HepG2 (cell line): ENCODE results near the gene SLA2. TPM values are rescaled to one million over a fixed set of nuclear protein-coding genes. Genes with fewer than 3 reads are reported as not detected.
A peak's percentile ranks its signal among the peaks of the same experiment; 100 is the strongest.

Experiments used
- ATF3 ChIP-seq: sonication (generic); formaldehyde crosslinking; IDR thresholded peaks from 2 replicates; pipeline ENCODE4 v1.4.0; 2020; ENCODE audit warnings: missing genetic modification reagents
- CBX5 ChIP-seq: sonication (generic); formaldehyde crosslinking; IDR thresholded peaks from 2 replicates; pipeline ENCODE4 v1.4.0; 2020; ENCODE audit warnings: missing genetic modification reagents, borderline replicate concordance
- CTCF ChIP-seq: sonication (generic); formaldehyde crosslinking; IDR thresholded peaks from 2 replicates; pipeline ENCODE4 v1.5.0; 2020; ENCODE audit warnings: mild to moderate bottlenecking, missing genetic modification reagents, moderate library complexity
- GABPA ChIP-seq, 2 experiments: IDR thresholded peaks; 2 replicates each; pipeline ENCODE4 v1.6.1; 2011 to 2016; ENCODE audit warnings: low read depth in 2 of 2, low read length in 1 of 2, missing biosample characterization in 1 of 2, missing genetic modification characterization in 1 of 2
- RFXANK ChIP-seq: IDR thresholded peaks from 2 replicates; pipeline ENCODE4 v1.6.1; 2016
- SIX1 ChIP-seq: sonication (generic); formaldehyde crosslinking; IDR thresholded peaks from 2 replicates; pipeline ENCODE4 v1.4.0; 2020; ENCODE audit warnings: missing genetic modification reagents, borderline replicate concordance
- SMAD3 ChIP-seq: sonication (generic); formaldehyde crosslinking; IDR thresholded peaks from 2 replicates; pipeline ENCODE4 v1.4.0; 2020; ENCODE audit warnings: missing genetic modification reagents
- SOX6 ChIP-seq, 2 experiments: fragments of 450-650 bp in 1 of 2; sonication (generic) in 1 of 2; formaldehyde crosslinking in 1 of 2; IDR thresholded peaks; 2 replicates each; pipeline versions ENCODE4 v1.4.0 to v1.6.1; 2017 to 2020; ENCODE audit warnings: antibody characterized with exemption in 1 of 2, mild to moderate bottlenecking in 1 of 2, missing genetic modification reagents in 1 of 2
- SSRP1 ChIP-seq: IDR thresholded peaks from 2 replicates; pipeline ENCODE4 v1.6.1; 2016; ENCODE audit warnings: control low read depth
- TP53 ChIP-seq: sonication (generic); formaldehyde crosslinking; conservative IDR thresholded peaks from 2 replicates; pipeline ENCODE4 v1.4.0; 2020; ENCODE audit warnings: missing genetic modification reagents
- ZBTB39 ChIP-seq: sonication (generic); formaldehyde crosslinking; IDR thresholded peaks from 2 replicates; pipeline ENCODE4 v1.5.0; 2020; ENCODE audit warnings: missing genetic modification reagents
- ZBTB42 ChIP-seq: sonication (generic); formaldehyde crosslinking; IDR thresholded peaks from 2 replicates; pipeline ENCODE4 v1.5.0; 2020; ENCODE audit warnings: mild to moderate bottlenecking, missing genetic modification reagents
- ZNF431 ChIP-seq: sonication (generic); formaldehyde crosslinking; IDR thresholded peaks from 2 replicates; pipeline ENCODE4 v1.9.0; 2022; ENCODE audit warnings: missing genetic modification reagents, low read depth, mild to moderate bottlenecking, borderline replicate concordance
- ZNF549 ChIP-seq: sonication (generic); formaldehyde crosslinking; IDR thresholded peaks from 2 replicates; pipeline ENCODE4 v1.5.0; 2020; ENCODE audit warnings: missing genetic modification reagents
- polyA plus RNA-seq, 8 experiments: library from polyadenylated mRNA; depleted of rRNA in 3 of 8; stranded (reverse) in 7 of 8; unstranded in 1 of 8; fragments of >200 nt; fragmentation: Illumina TruSeq in 4 of 8; extraction: Trizol in 4 of 8; gene quantifications; 2 replicates each; pipeline versions ENCODE4 v1.2.1 to v1.2.3, GENCODE V29; 2011 to 2016; ENCODE audit warnings: low read depth in 4 of 8, missing spikeins in 1 of 8, mixed read lengths in 1 of 8; ENCODE audit not compliant: insufficient read depth in 1 of 8
- total RNA-seq, 5 experiments: library from RNA; depleted of rRNA; stranded (reverse); fragments of >200 nt; fragmentation: Illumina TruSeq; extraction: Trizol; gene quantifications; 2 replicates each; pipeline ENCODE4 v1.2.3, GENCODE V29; 2016; ENCODE audit warnings: low read depth in 1 of 5
- TF ChIP-seq, protein P1 (sequence below): sonication (generic); formaldehyde crosslinking; IDR thresholded peaks from 2 replicates; pipeline ENCODE4 v1.5.1; 2020; ENCODE audit warnings: mild to moderate bottlenecking, moderate library complexity, missing genetic modification reagents
- TF ChIP-seq, protein P2 (sequence below): sonication (generic); formaldehyde crosslinking; IDR thresholded peaks from 2 replicates; pipeline ENCODE4 v1.8.0; 2022; ENCODE audit warnings: mild to moderate bottlenecking, missing genetic modification reagents, moderate library complexity
- TF ChIP-seq, protein P3 (sequence below): sonication (generic); formaldehyde crosslinking; IDR thresholded peaks from 2 replicates; pipeline ENCODE4 v1.8.1; 2022; ENCODE audit warnings: low read depth, mild to moderate bottlenecking, missing genetic modification reagents

The SLA2 gene
- total and polyA plus RNA-seq, 2 of the 13 experiments (the other 11 are each of a cell fraction or from before 2014, with no cell fraction given): 1.6 to 3.6 TPM

DNA sequence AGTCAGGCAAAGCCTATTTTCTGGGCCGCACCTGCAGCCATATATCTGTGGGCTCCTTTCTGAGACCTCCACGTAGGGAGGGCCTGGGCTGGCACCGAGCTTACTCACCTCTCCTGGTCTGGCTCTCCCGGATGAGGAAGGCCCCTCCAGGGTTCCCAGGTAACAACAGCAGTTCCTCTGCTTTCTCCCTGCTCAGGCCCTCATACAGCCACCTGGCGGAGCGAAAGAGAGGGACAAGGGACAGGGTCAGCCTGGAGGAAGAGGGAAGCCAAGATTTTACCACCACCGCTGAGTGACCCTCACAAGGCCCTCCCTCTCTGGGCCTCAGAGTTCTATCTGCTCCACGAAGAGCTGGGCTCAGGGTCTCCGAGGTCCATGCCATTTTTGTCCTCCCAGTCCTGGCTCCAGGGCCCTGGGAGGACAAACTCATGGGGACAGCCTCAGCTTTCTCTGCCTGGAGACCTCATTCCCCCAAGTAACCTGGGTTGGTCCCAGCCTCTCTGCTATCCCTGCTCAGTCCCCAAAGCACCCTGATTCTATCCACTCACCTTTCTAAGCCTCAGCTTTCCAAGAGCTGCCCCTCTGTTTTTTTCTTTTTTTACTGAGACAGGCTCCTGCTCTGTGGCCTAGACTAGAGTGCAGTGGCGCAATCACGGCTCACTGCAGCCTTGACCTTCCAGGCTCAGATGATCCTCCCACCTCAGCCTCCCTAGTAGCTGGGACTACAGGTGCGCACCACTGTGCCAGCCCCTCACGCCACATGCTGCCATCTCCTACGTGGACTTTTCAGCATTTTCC, 13.3 kb downstream of the SLA2 start (continued):
- TF ChIP-seq CTCF (CRISPR knock-in tag): peak; percentile 95
- TF ChIP-seq, protein P1, sequence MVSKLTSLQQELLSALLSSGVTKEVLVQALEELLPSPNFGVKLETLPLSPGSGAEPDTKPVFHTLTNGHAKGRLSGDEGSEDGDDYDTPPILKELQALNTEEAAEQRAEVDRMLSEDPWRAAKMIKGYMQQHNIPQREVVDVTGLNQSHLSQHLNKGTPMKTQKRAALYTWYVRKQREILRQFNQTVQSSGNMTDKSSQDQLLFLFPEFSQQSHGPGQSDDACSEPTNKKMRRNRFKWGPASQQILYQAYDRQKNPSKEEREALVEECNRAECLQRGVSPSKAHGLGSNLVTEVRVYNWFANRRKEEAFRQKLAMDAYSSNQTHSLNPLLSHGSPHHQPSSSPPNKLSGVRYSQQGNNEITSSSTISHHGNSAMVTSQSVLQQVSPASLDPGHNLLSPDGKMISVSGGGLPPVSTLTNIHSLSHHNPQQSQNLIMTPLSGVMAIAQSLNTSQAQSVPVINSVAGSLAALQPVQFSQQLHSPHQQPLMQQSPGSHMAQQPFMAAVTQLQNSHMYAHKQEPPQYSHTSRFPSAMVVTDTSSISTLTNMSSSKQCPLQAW (CRISPR knock-in tag): 0 out of 2 replicates have a peak, but pooled peaks have one; percentile 6
- no peak for TF ChIP-seq ZNF431
- no peak for TF ChIP-seq TP53 (CRISPR knock-in tag)
- no peak for TF ChIP-seq SOX6 (IDR thresholded peaks at IDR 0.05)
- TF ChIP-seq SOX6 (CRISPR knock-in tag; IDR thresholded peaks at IDR 0.05): no peak; the same call in 1 of the 2 replicates
- TF ChIP-seq RFXANK (CRISPR knock-in tag): peak; percentile 30; the same call in 1 of the 2 replicates
- no peak; the same call in 1 of the 2 replicates for TF ChIP-seq ZBTB39 (CRISPR knock-in tag)
- TF ChIP-seq, protein P2, sequence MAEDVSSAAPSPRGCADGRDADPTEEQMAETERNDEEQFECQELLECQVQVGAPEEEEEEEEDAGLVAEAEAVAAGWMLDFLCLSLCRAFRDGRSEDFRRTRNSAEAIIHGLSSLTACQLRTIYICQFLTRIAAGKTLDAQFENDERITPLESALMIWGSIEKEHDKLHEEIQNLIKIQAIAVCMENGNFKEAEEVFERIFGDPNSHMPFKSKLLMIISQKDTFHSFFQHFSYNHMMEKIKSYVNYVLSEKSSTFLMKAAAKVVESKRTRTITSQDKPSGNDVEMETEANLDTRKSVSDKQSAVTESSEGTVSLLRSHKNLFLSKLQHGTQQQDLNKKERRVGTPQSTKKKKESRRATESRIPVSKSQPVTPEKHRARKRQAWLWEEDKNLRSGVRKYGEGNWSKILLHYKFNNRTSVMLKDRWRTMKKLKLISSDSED (CRISPR knock-in tag): 0 out of 2 replicates have a peak, but pooled peaks have one; percentile 22
- TF ChIP-seq ZBTB42 (CRISPR knock-in tag): 0 out of 2 replicates have a peak, but pooled peaks have one; percentile 24
- 0 out of 2 replicates have a peak, but pooled peaks have one; percentile 44 for TF ChIP-seq ATF3
- peak; percentile 80; the same call in 1 of the 2 replicates for TF ChIP-seq CBX5 (CRISPR knock-in tag)
- TF ChIP-seq SIX1 (CRISPR knock-in tag): peak; percentile 59; the same call in 1 of the 2 replicates
- TF ChIP-seq SSRP1 (CRISPR knock-in tag): peak; percentile 74; the same call in 1 of the 2 replicates
- TF ChIP-seq, protein P3, sequence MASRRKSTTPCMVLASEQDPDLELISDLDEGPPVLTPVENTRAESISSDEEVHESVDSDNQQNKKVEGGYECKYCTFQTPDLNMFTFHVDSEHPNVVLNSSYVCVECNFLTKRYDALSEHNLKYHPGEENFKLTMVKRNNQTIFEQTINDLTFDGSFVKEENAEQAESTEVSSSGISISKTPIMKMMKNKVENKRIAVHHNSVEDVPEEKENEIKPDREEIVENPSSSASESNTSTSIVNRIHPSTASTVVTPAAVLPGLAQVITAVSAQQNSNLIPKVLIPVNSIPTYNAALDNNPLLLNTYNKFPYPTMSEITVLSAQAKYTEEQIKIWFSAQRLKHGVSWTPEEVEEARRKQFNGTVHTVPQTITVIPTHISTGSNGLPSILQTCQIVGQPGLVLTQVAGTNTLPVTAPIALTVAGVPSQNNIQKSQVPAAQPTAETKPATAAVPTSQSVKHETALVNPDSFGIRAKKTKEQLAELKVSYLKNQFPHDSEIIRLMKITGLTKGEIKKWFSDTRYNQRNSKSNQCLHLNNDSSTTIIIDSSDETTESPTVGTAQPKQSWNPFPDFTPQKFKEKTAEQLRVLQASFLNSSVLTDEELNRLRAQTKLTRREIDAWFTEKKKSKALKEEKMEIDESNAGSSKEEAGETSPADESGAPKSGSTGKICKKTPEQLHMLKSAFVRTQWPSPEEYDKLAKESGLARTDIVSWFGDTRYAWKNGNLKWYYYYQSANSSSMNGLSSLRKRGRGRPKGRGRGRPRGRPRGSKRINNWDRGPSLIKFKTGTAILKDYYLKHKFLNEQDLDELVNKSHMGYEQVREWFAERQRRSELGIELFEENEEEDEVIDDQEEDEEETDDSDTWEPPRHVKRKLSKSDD (CRISPR knock-in tag): 0 out of 2 replicates have a peak, but pooled peaks have one; percentile 30
- no peak for TF ChIP-seq GABPA (IDR thresholded peaks at IDR 0.05; ENCODE audit: low read depth, low read length)
- TF ChIP-seq GABPA (CRISPR knock-in tag; IDR thresholded peaks at IDR 0.05; ENCODE audit: low read depth): peak; percentile 55
- TF ChIP-seq SMAD3: peak; percentile 49; the same call in 1 of the 2 replicates
- no peak for TF ChIP-seq ZNF549 (CRISPR knock-in tag)
